ENCODE results near the gene PDZRN3. TPM values are rescaled to one million over a fixed set of nuclear protein-coding genes. Genes with fewer than 3 reads are reported as not detected.

The PDZRN3 gene
- total RNA-seq, 1 experiment from 2014 or later, result 5.9 TPM

DNA sequence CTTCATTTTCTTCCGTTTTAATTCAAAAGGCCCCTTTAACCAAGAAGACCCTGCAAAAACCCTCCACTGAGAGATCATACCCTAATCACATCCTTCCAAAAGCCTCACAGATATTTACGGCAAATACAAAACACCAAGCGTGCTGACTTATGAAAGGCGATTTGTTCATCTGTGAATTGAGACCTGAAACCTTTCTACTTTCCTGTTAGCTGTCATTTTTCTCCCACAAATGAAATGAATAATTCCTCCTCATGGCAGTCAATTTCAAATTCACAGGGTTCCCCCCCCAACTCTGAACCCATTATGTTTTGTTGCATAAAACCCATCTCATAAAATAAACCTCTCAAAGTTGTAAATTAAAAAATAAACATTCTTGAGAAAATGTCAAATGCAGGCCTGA is 149.6 kb downstream of the PDZRN3 start:
- no peak overlapping the region for H3K56ac ChIP-seq (ENCODE audit: insufficient read length, low read depth, low read length)
- no peak overlapping the region for H2BK15ac ChIP-seq (ENCODE audit: low read depth, low read length)
- H2AFZ ChIP-seq (ENCODE audit: low read length), result no peak overlapping the region
- H3K79me2 ChIP-seq (ENCODE audit: insufficient read depth, low read length), result no peaks in the 10 kb centered on the region
- no peak overlapping the region for H2BK120ac ChIP-seq (ENCODE audit: low read depth, low read length, poor library complexity, severe bottlenecking)
- H3K23me2 ChIP-seq (ENCODE audit: insufficient read length, low read depth, low read length, poor library complexity, severe bottlenecking), result no peaks in the 10 kb centered on the region
- no CpG with 5 or more reads among the region's 4 CpGs for WGBS (ENCODE audit: extremely low coverage, insufficient read length, low lambda C conversion rate)
- no peaks in the 10 kb centered on the region for H3K27me3 Mint-ChIP-seq (ENCODE audit: low read depth)
- no peak overlapping the region for H2BK5ac ChIP-seq (ENCODE audit: insufficient read length, low read length)
- peaks cover 21 to 32% of the 10 kb centered on the region in 2 experiments for H3K4me1 Mint-ChIP-seq
- no peak overlapping the region for H3K4me2 ChIP-seq (ENCODE audit: insufficient read depth, insufficient read length, low read length)
- no peak overlapping the region for H3K18ac ChIP-seq (ENCODE audit: insufficient read length, low read depth, low read length)
- no peak overlapping the region for H2BK20ac ChIP-seq (ENCODE audit: low read depth, low read length, poor library complexity, severe bottlenecking)
- no peak overlapping the region for H3K4me3 Mint-ChIP-seq
- H3K27me3 ChIP-seq (ENCODE audit: insufficient read depth, low read length), result no peaks in the 10 kb centered on the region
- no peaks in the 10 kb centered on the region for H3K9me3 ChIP-seq (ENCODE audit: control insufficient read depth, low read depth, low read length)
- H3K36me3 Mint-ChIP-seq (ENCODE audit: insufficient read depth in 1 of 3, low read depth in 3 of 3), result peaks cover 4 to 10% (median 9%) of the 10 kb centered on the region in 3 experiments
- no peak overlapping the region for H3T11ph ChIP-seq (ENCODE audit: low read length)
- no peak overlapping the region for H2AK5ac ChIP-seq (ENCODE audit: insufficient read length, low read length)
- TF ChIP-seq, protein P1, sequence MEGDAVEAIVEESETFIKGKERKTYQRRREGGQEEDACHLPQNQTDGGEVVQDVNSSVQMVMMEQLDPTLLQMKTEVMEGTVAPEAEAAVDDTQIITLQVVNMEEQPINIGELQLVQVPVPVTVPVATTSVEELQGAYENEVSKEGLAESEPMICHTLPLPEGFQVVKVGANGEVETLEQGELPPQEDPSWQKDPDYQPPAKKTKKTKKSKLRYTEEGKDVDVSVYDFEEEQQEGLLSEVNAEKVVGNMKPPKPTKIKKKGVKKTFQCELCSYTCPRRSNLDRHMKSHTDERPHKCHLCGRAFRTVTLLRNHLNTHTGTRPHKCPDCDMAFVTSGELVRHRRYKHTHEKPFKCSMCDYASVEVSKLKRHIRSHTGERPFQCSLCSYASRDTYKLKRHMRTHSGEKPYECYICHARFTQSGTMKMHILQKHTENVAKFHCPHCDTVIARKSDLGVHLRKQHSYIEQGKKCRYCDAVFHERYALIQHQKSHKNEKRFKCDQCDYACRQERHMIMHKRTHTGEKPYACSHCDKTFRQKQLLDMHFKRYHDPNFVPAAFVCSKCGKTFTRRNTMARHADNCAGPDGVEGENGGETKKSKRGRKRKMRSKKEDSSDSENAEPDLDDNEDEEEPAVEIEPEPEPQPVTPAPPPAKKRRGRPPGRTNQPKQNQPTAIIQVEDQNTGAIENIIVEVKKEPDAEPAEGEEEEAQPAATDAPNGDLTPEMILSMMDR (conservative IDR thresholded peaks at IDR 0.05), result no peak
- H3K23ac ChIP-seq (ENCODE audit: insufficient read length, low read depth, low read length), result no peak overlapping the region
- no peak overlapping the region for H3K27ac Mint-ChIP-seq
- no peaks in the 10 kb centered on the region for H4K20me1 ChIP-seq (ENCODE audit: control insufficient read depth, insufficient read depth, insufficient read length)
- H3K4ac ChIP-seq (ENCODE audit: low read depth, low read length), result no peak overlapping the region
- H3K79me1 ChIP-seq (ENCODE audit: insufficient read depth, low read depth, low read length, poor library complexity, severe bottlenecking), result no peaks in the 10 kb centered on the region
- no peak overlapping the region for H4K5ac ChIP-seq (ENCODE audit: insufficient read length, low read depth, low read length)
- H3K9me3 Mint-ChIP-seq, result peaks cover 4 to 17% of the 10 kb centered on the region in 2 experiments; a peak in 4 of 5 replicates
- no peak overlapping the region for H3K27ac ChIP-seq (ENCODE audit: insufficient read length, low read depth, low read length)
- H3K4me1 ChIP-seq (ENCODE audit: insufficient read depth, low read length), result peaks cover 2% of the 10 kb centered on the region
- H4K8ac ChIP-seq (replicated peaks; ENCODE audit: insufficient read length, low read depth, low read length), result no peak overlapping the region
- H2BK12ac ChIP-seq (ENCODE audit: insufficient read length, low read depth, low read length), result no peak overlapping the region
- DNase-seq, result no peak
- no peak overlapping the region for H4K91ac ChIP-seq (ENCODE audit: insufficient read length, low read depth, low read length)
- H3K14ac ChIP-seq (ENCODE audit: insufficient read depth, low read length), result no peak overlapping the region
- no peak overlapping the region for H3K9ac ChIP-seq (ENCODE audit: extremely low read depth, insufficient read length, low read length)

Data from H9 (cell line).